Subcutaneous adipose tissue (tissue), 4 donors: ENCODE measurements around the gene SEZ6L. TPM values are rescaled to one million over a fixed set of nuclear protein-coding genes. Genes with fewer than 3 reads are reported as not detected.

Experiments used
- CTCF ChIP-seq: fragments of 450-650 bp; IDR thresholded peaks from one replicate; pipeline ENCODE4 v1.5.1; 2016; ENCODE audit warnings: low read depth, mild to moderate bottlenecking, control low read depth, antibody characterized with exemption, moderate library complexity
- total RNA-seq, 4 donors: library from RNA; depleted of rRNA; stranded (reverse); fragments of >200 nt; gene quantifications; one replicate each; pipeline ENCODE4 v1.1.0, GENCODE V29; 2016

SEZ6L gene
- total RNA-seq, 4 donors from 2014 or later: 0.17 to 0.44 (median 0.26) TPM

- TF ChIP-seq CTCF: no peak
Observed at GRCh38 chr22:26265909-26266308, 96.6 kb downstream of the SEZ6L start.

- no peak for TF ChIP-seq CTCF
Observed at GRCh38 chr22:26267856-26268255, 98.6 kb downstream of the SEZ6L start.

GRCh38 chr22:26269572-26269971 lies 100.3 kb downstream of the SEZ6L start:
- TF ChIP-seq CTCF: no peak

- TF ChIP-seq CTCF: no peak
Observed at GRCh38 chr22:26271427-26271826, 102.2 kb downstream of the SEZ6L start.

GRCh38 chr22:26273011-26273675 lies 103.9 kb downstream of the SEZ6L start:
- no peak for TF ChIP-seq CTCF

- TF ChIP-seq CTCF: no peak
Observed at GRCh38 chr22:26276529-26277160, 107.4 kb downstream of the SEZ6L start.

GRCh38 chr22:26281941-26282340 lies 112.7 kb downstream of the SEZ6L start:
- TF ChIP-seq CTCF: no peak
